ENCODE data around the gene PRKX.
"Not testable (repeated sequence)": the region's sequence is repeated elsewhere in the genome, so short reads cannot be mapped to it uniquely, and the experiment has no call there.

DNA sequence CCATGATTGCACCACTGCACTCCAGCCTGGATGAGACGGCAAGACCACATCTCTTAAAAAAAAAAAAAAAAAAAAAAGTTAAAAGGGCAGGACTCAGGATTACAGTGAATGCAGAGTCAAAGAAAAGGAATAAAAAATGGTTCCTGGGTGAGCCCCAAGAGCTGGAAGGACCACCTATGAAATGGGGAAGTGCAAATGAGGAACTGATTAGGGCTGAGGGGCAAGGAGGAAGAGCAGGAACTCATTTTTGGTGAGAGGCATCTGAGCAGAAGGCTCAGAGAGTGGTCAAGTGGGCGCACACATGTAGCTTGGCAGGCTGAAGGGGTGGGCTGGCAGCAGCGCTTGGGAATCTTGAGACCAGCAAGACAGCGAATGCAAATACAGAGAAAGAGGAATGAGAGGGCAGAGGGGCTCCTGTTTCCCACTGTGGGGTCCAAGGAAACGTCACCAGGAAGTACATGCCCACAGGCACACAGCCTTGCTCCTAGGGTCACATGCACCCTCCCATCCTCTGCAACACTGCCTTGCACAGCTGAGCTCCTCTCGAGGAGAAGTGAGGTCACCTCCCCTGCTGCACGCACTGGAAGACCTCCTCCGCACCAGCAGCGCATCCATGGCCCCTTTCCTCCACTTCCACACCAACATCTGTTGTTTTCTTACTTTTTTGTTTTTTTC is 49.7 kb downstream of the PRKX start:
- not testable (repeated sequence) for TF ChIP-seq POLR2A, CTCF (IDR thresholded peaks at IDR 0.05)
